ENCODE measurements around the gene PHYHIPL. TPM values are rescaled to one million over a fixed set of nuclear protein-coding genes. Genes with fewer than 3 reads are reported as not detected.
A peak's percentile ranks its signal among the peaks of the same experiment; 100 is the strongest.

PHYHIPL gene
- polyA plus RNA-seq, 6 donors from 2014 or later, result not detected

GRCh38 chr10:59173414-59173813 is 3.0 kb upstream of the PHYHIPL start:
- H3K36me3 Mint-ChIP-seq, result no peaks in the 10 kb centered on the region

DNA sequence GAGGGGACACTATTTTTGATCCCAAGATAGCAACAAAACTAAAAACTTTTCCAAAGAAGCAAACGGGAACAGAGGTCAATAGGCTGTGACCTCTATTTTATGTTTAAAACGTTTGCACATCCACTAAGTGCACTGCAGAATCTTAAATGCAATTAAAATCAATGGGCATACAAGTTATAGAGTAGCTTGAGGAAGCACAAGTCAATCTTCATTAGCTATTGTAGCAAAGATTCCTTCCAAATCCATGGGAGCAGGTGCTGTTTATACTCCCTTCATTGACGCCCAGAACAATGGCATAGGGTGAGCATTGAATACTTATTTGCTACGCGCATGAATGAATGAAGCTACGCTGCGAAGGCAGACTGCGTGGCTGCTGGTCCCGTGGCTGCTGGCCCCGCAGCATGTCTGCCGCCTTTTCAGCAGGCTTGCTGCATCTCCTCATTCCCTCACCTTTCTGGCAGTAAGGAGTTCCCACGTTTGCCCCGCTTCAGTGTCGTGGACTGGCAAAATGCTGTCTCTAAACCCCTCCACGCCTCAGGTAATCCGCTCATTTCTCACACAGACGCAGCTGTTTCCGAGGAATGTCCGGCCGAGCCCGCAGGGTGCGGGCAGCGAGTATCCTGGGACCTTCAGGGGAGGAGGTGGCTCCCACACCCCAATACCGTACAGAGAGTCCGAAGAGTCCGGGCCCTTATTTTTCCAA is 754 bp upstream of the PHYHIPL start:
- Mint-ChIP-seq H3K36me3 (no peaks in the 10 kb centered on the region), H3K4me3 (peak overlapping the region in 4 of 8 donors; percentile 25 to 44 (median 38)), H3K27me3 (peaks cover 23 to 33% (median 26%) of the 10 kb centered on the region in 3 donors), H3K4me1 (peaks cover 0 to 12% (median 0%) of the 10 kb centered on the region in 3 donors), H3K9me3 (peaks cover 0 to 15% (median 2%) of the 10 kb centered on the region in 7 donors), H3K27ac (no peak overlapping the region)
- no peak for DNase-seq
- ATAC-seq (ENCODE audit: low read depth in 2 of 2), result no peak

More at GRCh38 chr10:59173414-59173813, 3.0 kb upstream of the PHYHIPL start:
- no peak overlapping the region for H3K27ac Mint-ChIP-seq
- H3K27me3 Mint-ChIP-seq, result peaks cover 23 to 33% (median 26%) of the 10 kb centered on the region in 3 donors
- H3K9me3 Mint-ChIP-seq, result peaks cover 0 to 15% (median 5%) of the 10 kb centered on the region in 7 donors
- H3K4me3 Mint-ChIP-seq, result peak overlapping the region in 1 of 8 donors; percentile 20
- DNase-seq (no peak), ATAC-seq (ENCODE audit: low read depth in 2 of 2) (no peak)
- H3K4me1 Mint-ChIP-seq, result peaks cover 0 to 12% (median 0%) of the 10 kb centered on the region in 3 donors

DNA sequence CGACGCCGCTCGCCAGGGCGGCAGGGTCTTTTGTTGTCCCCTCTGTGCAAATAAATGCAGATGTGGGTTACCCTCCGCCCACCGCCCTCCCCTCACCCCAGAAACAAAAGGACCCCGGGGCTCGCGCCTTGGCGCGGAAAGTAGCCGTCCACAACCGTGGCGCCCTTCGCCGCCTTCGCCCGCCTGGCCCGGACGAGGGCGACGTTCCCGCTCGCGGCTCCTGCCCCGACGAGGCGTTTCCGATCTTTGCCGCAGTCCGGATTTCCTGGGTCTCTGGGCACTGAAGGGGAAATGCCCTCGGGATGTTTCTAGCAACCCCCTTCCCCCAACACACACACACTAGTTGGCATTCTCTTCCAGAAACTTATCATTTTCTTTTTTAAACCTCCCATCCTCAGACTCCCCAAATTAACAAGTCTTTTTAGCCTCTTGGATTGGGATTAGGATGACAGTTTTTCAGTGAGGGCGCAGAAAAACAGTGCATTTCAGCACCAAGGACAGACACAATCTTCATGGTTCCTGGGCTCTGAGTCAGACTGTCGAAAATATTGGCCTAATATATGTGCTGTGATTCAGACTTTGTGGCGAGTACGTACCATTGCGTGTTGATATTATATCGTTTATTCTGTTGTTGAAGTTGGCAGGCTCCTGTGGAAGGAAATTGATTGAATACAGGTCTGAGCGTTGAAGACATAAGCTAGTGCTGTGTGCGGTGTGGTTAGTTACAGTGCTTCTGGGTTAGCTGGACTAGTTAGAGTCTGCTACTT is 771 bp downstream of the PHYHIPL start:
- DNase-seq (no peak), ATAC-seq (ENCODE audit: low read depth in 2 of 2) (no peak)
- H3K4me3 Mint-ChIP-seq, result peak overlapping the region in 3 of 8 donors; percentile 18 to 64 (median 27)
- peaks cover 0 to 12% (median 0%) of the 10 kb centered on the region in 3 donors for H3K4me1 Mint-ChIP-seq
- no peaks in the 10 kb centered on the region for H3K36me3 Mint-ChIP-seq
- no peak overlapping the region for H3K27ac Mint-ChIP-seq
- peaks cover 23 to 33% (median 26%) of the 10 kb centered on the region in 3 donors for H3K27me3 Mint-ChIP-seq
- peaks cover 0 to 15% (median 2%) of the 10 kb centered on the region in 7 donors for H3K9me3 Mint-ChIP-seq

GRCh38 chr10:59177836-59178235 is 1.4 kb downstream of the PHYHIPL start:
- no peak overlapping the region for H3K27ac Mint-ChIP-seq
- H3K27me3 Mint-ChIP-seq, result peaks cover 21 to 33% (median 26%) of the 10 kb centered on the region in 3 donors
- no peaks in the 10 kb centered on the region for H3K36me3 Mint-ChIP-seq
- no peak for DNase-seq
- H3K9me3 Mint-ChIP-seq, result peaks cover 0 to 15% (median 2%) of the 10 kb centered on the region in 7 donors
- H3K4me3 Mint-ChIP-seq, result no peak overlapping the region
- H3K4me1 Mint-ChIP-seq, result peaks cover 0 to 12% (median 0%) of the 10 kb centered on the region in 3 donors
- ATAC-seq (ENCODE audit: low read depth in 2 of 2), result no peak

DNA sequence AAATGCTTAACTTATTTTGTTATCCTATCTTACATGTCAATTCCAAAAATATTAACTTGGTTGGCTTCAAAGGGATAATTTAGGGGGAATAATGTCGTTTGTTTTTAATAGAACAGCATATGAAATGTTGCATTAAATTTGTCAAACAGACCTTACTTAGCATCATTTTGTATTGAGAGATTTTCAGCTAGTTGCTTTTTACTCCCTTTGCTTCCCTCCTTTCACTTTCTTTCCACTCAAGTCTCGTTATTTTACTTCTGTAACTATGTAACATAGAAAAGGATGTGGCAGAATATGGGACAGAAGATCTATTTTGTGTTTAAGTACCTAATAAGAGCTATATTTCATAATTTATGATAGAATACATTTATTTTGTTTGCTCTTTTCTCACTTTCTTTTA is 2.6 kb downstream of the PHYHIPL start:
- no peak for ATAC-seq (ENCODE audit: low read depth in 2 of 2)
- Mint-ChIP-seq H3K9me3 (peaks cover 0 to 7% (median 1%) of the 10 kb centered on the region in 7 donors), H3K27me3 (peaks cover 18 to 26% (median 23%) of the 10 kb centered on the region in 3 donors), H3K4me3 (no peak overlapping the region), H3K4me1 (peaks cover 0 to 12% (median 0%) of the 10 kb centered on the region in 3 donors), H3K27ac (no peak overlapping the region), H3K36me3 (no peaks in the 10 kb centered on the region)
- DNase-seq, result no peak

- Mint-ChIP-seq H3K27ac (no peak overlapping the region), H3K4me3 (no peak overlapping the region), H3K36me3 (no peaks in the 10 kb centered on the region), H3K9me3 (peaks cover 0 to 12% (median under 1%) of the 10 kb centered on the region in 7 donors), H3K27me3 (peaks cover 12 to 15% (median 13%) of the 10 kb centered on the region in 3 donors), H3K4me1 (peaks cover 0 to 10% (median 0%) of the 10 kb centered on the region in 3 donors)
- DNase-seq (no peak), ATAC-seq (ENCODE audit: low read depth in 2 of 2) (no peak)
Measured at GRCh38 chr10:59180689-59181270, 4.3 kb downstream of the PHYHIPL start.

GRCh38 chr10:59181668-59182067 is 5.2 kb downstream of the PHYHIPL start:
- no peak for DNase-seq
- Mint-ChIP-seq H3K36me3 (no peaks in the 10 kb centered on the region), H3K4me1 (peaks cover 0 to 6% (median 0%) of the 10 kb centered on the region in 3 donors), H3K27me3 (peaks cover 8 to 10% (median 9%) of the 10 kb centered on the region in 3 donors), H3K9me3 (peaks cover 0 to 12% (median 1%) of the 10 kb centered on the region in 7 donors), H3K4me3 (no peak overlapping the region), H3K27ac (peak overlapping the region in 1 of 6 donors; percentile 9)
- ATAC-seq (ENCODE audit: low read depth in 2 of 2), result no peak

GRCh38 chr10:59190332-59190731 is 13.9 kb downstream of the PHYHIPL start:
- no peaks in the 10 kb centered on the region for H3K27me3 Mint-ChIP-seq
- no peak overlapping the region for H3K27ac Mint-ChIP-seq
- peaks cover 0 to 8% (median 0%) of the 10 kb centered on the region in 7 donors for H3K9me3 Mint-ChIP-seq
- H3K36me3 Mint-ChIP-seq, result no peaks in the 10 kb centered on the region
- H3K4me3 Mint-ChIP-seq, result no peak overlapping the region
- ATAC-seq (ENCODE audit: low read depth in 2 of 2), result no peak
- no peaks in the 10 kb centered on the region for H3K4me1 Mint-ChIP-seq
- no peak for DNase-seq

DNA sequence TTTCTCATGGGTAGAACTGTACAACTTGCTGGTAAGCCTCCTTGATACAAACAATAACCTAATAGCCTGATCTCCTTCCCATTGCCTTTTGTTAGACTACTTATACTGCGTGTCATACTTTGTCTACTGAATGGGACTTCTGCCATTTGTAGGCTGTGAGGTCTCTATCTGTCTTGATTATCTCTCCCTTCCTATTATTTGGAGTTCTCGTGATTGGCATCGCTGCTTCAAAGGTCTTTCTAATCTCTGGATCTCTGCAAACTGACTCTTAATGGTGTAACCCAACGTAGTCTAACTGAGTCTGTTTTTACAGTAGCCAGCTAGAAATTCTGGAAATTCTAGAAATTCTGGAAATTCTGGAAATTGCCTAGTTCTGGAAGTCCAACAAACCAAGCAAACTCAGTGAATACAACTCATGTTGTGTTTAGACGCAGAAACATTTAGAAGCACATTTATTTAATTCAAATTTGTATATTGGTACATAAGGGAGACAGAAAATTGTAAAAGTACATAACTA is 29.8 kb downstream of the PHYHIPL start:
- ATAC-seq (ENCODE audit: low read depth in 2 of 2) (no peak), DNase-seq (no peak)
- no peak overlapping the region for H3K4me3 Mint-ChIP-seq
- no peaks in the 10 kb centered on the region for H3K4me1 Mint-ChIP-seq
- peaks cover 4 to 13% (median 5%) of the 10 kb centered on the region in 7 donors for H3K9me3 Mint-ChIP-seq
- no peak overlapping the region for H3K27ac Mint-ChIP-seq
- H3K36me3 Mint-ChIP-seq, result no peaks in the 10 kb centered on the region
- H3K27me3 Mint-ChIP-seq, result no peaks in the 10 kb centered on the region

- Mint-ChIP-seq H3K27ac (no peak overlapping the region), H3K4me1 (no peaks in the 10 kb centered on the region), H3K9me3 (peaks cover 3 to 13% (median 5%) of the 10 kb centered on the region in 7 donors), H3K27me3 (peaks cover 0 to 3% (median 0%) of the 10 kb centered on the region in 3 donors), H3K4me3 (no peak overlapping the region), H3K36me3 (no peaks in the 10 kb centered on the region)
- no peak for DNase-seq
- no peak for ATAC-seq (ENCODE audit: low read depth in 2 of 2)
Measured at GRCh38 chr10:59212301-59212798, 35.9 kb downstream of the PHYHIPL start.

GRCh38 chr10:59214160-59214559 is 37.7 kb downstream of the PHYHIPL start:
- DNase-seq (no peak), ATAC-seq (ENCODE audit: low read depth in 2 of 2) (no peak)
- Mint-ChIP-seq H3K36me3 (no peaks in the 10 kb centered on the region), H3K9me3 (peaks cover 0 to 7% (median 0%) of the 10 kb centered on the region in 7 donors), H3K27me3 (peaks cover 0 to 3% (median 0%) of the 10 kb centered on the region in 3 donors), H3K4me3 (no peak overlapping the region), H3K4me1 (no peaks in the 10 kb centered on the region), H3K27ac (no peak overlapping the region)

GRCh38 chr10:59216178-59216869 is 39.9 kb downstream of the PHYHIPL start:
- no peak overlapping the region for H3K4me3 Mint-ChIP-seq
- no peak for DNase-seq
- ATAC-seq (ENCODE audit: low read depth in 2 of 2), result no peak
- H3K27ac Mint-ChIP-seq, result no peak overlapping the region
- H3K4me1 Mint-ChIP-seq, result no peaks in the 10 kb centered on the region
- no peaks in the 10 kb centered on the region for H3K36me3 Mint-ChIP-seq
- H3K9me3 Mint-ChIP-seq, result no peaks in the 10 kb centered on the region
- H3K27me3 Mint-ChIP-seq, result peaks cover 0 to 3% (median 0%) of the 10 kb centered on the region in 3 donors
